OCI-LY7 (cell line): Measurements from ENCODE around the gene PODN. TPM values are rescaled to one million over a fixed set of nuclear protein-coding genes. Genes with fewer than 3 reads are reported as not detected.

Experiments used
- BruUV-seq: library from RNA; stranded (reverse); fragments of 400-500 nt; replicated peaks from 2 replicates; lab custom pipeline; 2021; lab: Mats Ljungman, UMichigan
- CTCF ChIA-PET: fragments of 300-600 bp; sonication (Branson Sonifier 250); formaldehyde crosslinking; loops from one replicate; lab custom pipeline; 2022; ENCODE audit warnings: antibody characterized with exemption; ENCODE audit not compliant: unreplicated experiment; lab: Charles Lee
- POLR2A ChIA-PET: fragments of 300-600 bp; sonication (Branson Sonifier 250); formaldehyde crosslinking; loops from one replicate; lab custom pipeline; 2022; ENCODE audit warnings: antibody characterized with exemption; lab: Charles Lee
- DNase-seq: peaks from one replicate; pipeline ENCODE4 v3.0.0-alpha.2; 2015; ENCODE audit warnings: low spot score
- H2AFZ ChIP-seq: fragments of 200-600 bp; sonication (generic), shearing (Covaris generic); 2 replicates; pipeline ENCODE4 v1.6.1; 2014; ENCODE audit warnings: mild to moderate bottlenecking, antibody characterized with exemption, low read length, moderate library complexity
- H3K27ac ChIP-seq: fragments of 200-600 bp; sonication (generic); 2 replicates; pipeline ENCODE4 v1.5.1; 2014; ENCODE audit warnings: mixed run types, low read depth, mild to moderate bottlenecking, moderate library complexity, low read length, inconsistent platforms; ENCODE audit not compliant: poor library complexity, severe bottlenecking
- H3K36me3 ChIP-seq: fragments of 200-600 bp; sonication (generic); 2 replicates; pipeline ENCODE4 v1.6.1; 2014; ENCODE audit warnings: mild to moderate bottlenecking, antibody characterized with exemption, low read length, moderate library complexity, mixed read lengths; ENCODE audit not compliant: insufficient read depth
- H3K4me1 ChIP-seq: fragments of 200-600 bp; sonication (generic); 2 replicates; pipeline ENCODE4 v1.5.1; 2014; ENCODE audit warnings: mild to moderate bottlenecking, low read length; ENCODE audit not compliant: insufficient read depth, poor library complexity, severe bottlenecking
- H3K4me2 ChIP-seq: fragments of 200-600 bp; sonication (generic); 2 replicates; pipeline ENCODE4 v1.6.1; 2014; ENCODE audit warnings: mild to moderate bottlenecking, low read length
- H3K4me3 ChIP-seq: fragments of 200-600 bp; sonication (generic); 2 replicates; pipeline ENCODE4 v1.5.1; 2014; ENCODE audit warnings: mild to moderate bottlenecking, low read depth, low read length; ENCODE audit not compliant: poor library complexity, severe bottlenecking
- H3K79me2 ChIP-seq: fragments of 200-600 bp; sonication (generic); 2 replicates; pipeline ENCODE4 v1.6.1; 2016; ENCODE audit warnings: low read depth, mild to moderate bottlenecking, low read length, moderate library complexity, mixed read lengths; ENCODE audit not compliant: insufficient read depth
- H3K9me2 ChIP-seq: fragments of 200-600 bp; sonication (generic); 2 replicates; pipeline ENCODE4 v1.6.1; 2016; ENCODE audit warnings: mild to moderate bottlenecking, low read length, mixed read lengths; ENCODE audit not compliant: insufficient read depth
- H3K9me3 ChIP-seq: fragments of 200-600 bp; sonication (generic); 2 replicates; pipeline ENCODE4 v1.6.1; 2014; ENCODE audit warnings: mild to moderate bottlenecking, mixed run types, low read length, mixed read lengths
- H4K20me1 ChIP-seq: fragments of 200-600 bp; sonication (generic); 2 replicates; pipeline ENCODE4 v1.6.1; 2014; ENCODE audit warnings: mild to moderate bottlenecking, antibody characterized with exemption, low read length, moderate library complexity, mixed read lengths; ENCODE audit not compliant: insufficient read depth
- CTCF ChIP-seq: fragments of 200-600 bp; sonication (generic); conservative IDR thresholded peaks from 2 replicates; pipeline ENCODE4 v1.5.1; 2014; ENCODE audit warnings: mild to moderate bottlenecking, antibody characterized with exemption, low read length, moderate library complexity, mixed read lengths
- EZH2phosphoT487 ChIP-seq: fragments of 200-600 bp; sonication (generic); IDR thresholded peaks from 2 replicates; pipeline ENCODE4 v1.6.1; 2018; ENCODE audit warnings: low read depth, borderline replicate concordance, mild to moderate bottlenecking, mixed run types, antibody characterized with exemption, low read length, moderate library complexity, mixed read lengths
- intact Hi-C: fragments of 100-400 bp; cut with micrococcal nuclease; formaldehyde crosslinking; loops from one replicate; pipeline ENCODE4 v1.10.0; 2022; ENCODE audit not compliant: unreplicated experiment
- total RNA-seq, 2 experiments: library from RNA; depleted of rRNA in 1 of 2; stranded (reverse); fragments of >200 nt in 1 of 2; shearing (Covaris generic) in 1 of 2; gene quantifications; 2 replicates each; pipeline ENCODE4 v1.2.3, GENCODE V29; 2014 to 2022

Gene PODN
- total RNA-seq, 2 experiments from 2014 or later: not detected

- H3K36me3 ChIP-seq: no peaks in the 10 kb centered on the region
- no peak for DNase-seq
- ChIA-PET CTCF (interaction anchor here (0.5 kb wide), 1 partner anchor 1332 kb away, joined by 4 read pairs; no protein-coding TSS in a partner anchor), POLR2A (no interaction called here)
- no peaks in the 10 kb centered on the region for H3K9me3 ChIP-seq
- intact Hi-C loops: no loop called here
- no peaks in the 10 kb centered on the region for H3K4me1 ChIP-seq
- no peaks in the 10 kb centered on the region for H3K79me2 ChIP-seq
- no peak overlapping the region for H2AFZ ChIP-seq
- H3K27ac ChIP-seq: no peak overlapping the region
- H4K20me1 ChIP-seq: no peaks in the 10 kb centered on the region
- H3K4me3 ChIP-seq: no peak overlapping the region
- H3K9me2 ChIP-seq: no peaks in the 10 kb centered on the region
- no peak overlapping the region for H3K4me2 ChIP-seq
- no TSS peak for BruUV-seq
- TF ChIP-seq EZH2phosphoT487 (no peak), CTCF (no peak)
Measured at GRCh38 chr1:53087332-53088285, 25.6 kb downstream of the PODN start.

- no peaks in the 10 kb centered on the region for H4K20me1 ChIP-seq
- no peak overlapping the region for H3K27ac ChIP-seq
- no peaks in the 10 kb centered on the region for H3K36me3 ChIP-seq
- H3K9me3 ChIP-seq: no peaks in the 10 kb centered on the region
- H3K9me2 ChIP-seq: no peaks in the 10 kb centered on the region
- no peak for DNase-seq
- intact Hi-C loops: no loop called here
- no TSS peak for BruUV-seq
- no peaks in the 10 kb centered on the region for H3K4me1 ChIP-seq
- POLR2A ChIA-PET: interaction anchor here (0.6 kb wide), 1 partner anchor 359 kb away, joined by 3 read pairs; no protein-coding TSS in a partner anchor
- CTCF ChIA-PET: no interaction called here
- H2AFZ ChIP-seq: no peak overlapping the region
- H3K4me2 ChIP-seq: no peak overlapping the region
- H3K79me2 ChIP-seq: no peaks in the 10 kb centered on the region
- no peak overlapping the region for H3K4me3 ChIP-seq
- TF ChIP-seq CTCF (no peak), EZH2phosphoT487 (no peak)
Measured at GRCh38 chr1:53088616-53089300, 26.7 kb downstream of the PODN start.
